Measurements from ENCODE around the gene ZFX. TPM values are rescaled to one million over a fixed set of nuclear protein-coding genes. Genes with fewer than 3 reads are reported as not detected.
"Not testable (repeated sequence)": the region's sequence is repeated elsewhere in the genome, so short reads cannot be mapped to it uniquely, and the experiment has no call there.

Gene ZFX
- 10 to 100 TPM; 27.6 to 46.7 (median 38.6) TPM for polyA plus RNA-seq

DNA sequence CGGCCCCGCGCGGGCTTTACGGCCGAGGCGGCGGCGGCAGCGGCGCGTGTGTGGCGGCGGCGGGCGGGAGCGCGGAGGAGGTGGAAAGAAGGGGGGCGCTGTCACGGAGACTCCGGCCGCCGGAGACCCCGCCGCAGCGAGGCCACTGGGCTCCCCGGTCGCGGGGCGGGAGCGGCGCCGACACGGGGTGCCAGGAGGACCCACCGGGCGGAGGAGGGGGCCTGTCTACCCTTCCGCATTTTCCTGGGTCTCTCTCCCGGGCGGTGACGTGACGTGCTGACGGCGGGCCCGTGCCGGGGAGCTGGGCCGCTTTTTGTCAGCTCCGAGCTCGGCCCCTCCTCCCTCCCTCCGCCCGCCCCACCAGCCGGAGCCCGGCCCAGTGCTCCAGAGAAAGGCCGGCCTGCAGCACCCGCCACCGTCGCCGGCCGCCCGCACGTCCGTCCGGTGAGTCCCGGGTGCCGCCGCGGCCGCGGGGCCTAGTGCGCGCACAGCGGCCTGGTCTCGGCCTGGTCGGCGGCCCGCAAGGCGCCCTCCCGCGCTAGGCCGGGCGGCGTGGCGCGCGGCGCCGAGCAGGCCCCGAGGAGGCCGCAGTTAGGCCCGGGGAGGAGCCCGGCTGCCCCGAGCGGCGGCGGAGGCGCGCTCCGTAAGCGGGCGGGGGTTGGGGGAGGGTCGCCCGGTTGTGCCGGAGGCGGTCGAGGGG lies at the start of gene ZFX:
ZFX (plus strand) TSS at position 379 of the 700 bp plus-strand sequence. CDS start 23,014 bp downstream, outside the sequence.
- Mint-ChIP-seq H3K36me3 (no peaks in the 10 kb centered on the region), H3K4me3 (peak within 1 kb of the TSS; percentile 86 to 96 (median 89)), H3K4me1 (peaks cover 61 to 69% of the 10 kb centered on the region in 2 donors), H3K9me3 (no peaks in the 10 kb centered on the region), H3K27ac (peak within 1 kb of the TSS; percentile 88 to 98 (median 96)), H3K27me3 (ENCODE audit: low read depth in 3 of 3) (peaks cover 3 to 14% (median 5%) of the 10 kb centered on the region in 3 donors)
- peak; percentile 79 to 85 (median 84) for DNase-seq

DNA sequence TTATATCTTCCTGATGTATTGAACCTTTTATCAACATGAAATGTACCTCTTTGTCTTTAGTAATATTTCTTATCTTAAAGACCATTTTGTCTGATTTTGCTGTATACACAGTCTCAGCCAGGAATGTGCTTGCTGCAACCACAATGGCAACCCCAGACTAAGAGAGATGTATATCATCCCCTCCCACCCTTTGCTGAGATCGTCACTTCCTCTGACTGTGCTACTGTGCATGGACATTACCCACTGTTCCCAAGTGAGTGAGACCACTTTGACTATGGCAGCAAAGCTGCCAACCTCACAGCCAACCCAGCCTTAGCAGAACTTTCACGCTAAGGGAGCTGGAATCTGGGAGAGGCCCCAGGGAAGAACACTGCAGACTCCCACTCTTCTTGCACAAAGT lies 48.8 kb upstream of the ZFX start:
- no peak overlapping the region for H3K4me3 Mint-ChIP-seq
- no peak for DNase-seq
- H3K36me3 Mint-ChIP-seq = peaks cover 0 to 7% (median 0%) of the 10 kb centered on the region in 3 donors
- no peaks in the 10 kb centered on the region for H3K4me1 Mint-ChIP-seq
- H3K27me3 Mint-ChIP-seq (ENCODE audit: low read depth in 3 of 3) = no peaks in the 10 kb centered on the region
- H3K9me3 Mint-ChIP-seq = no peaks in the 10 kb centered on the region
- no peak overlapping the region for H3K27ac Mint-ChIP-seq

DNA sequence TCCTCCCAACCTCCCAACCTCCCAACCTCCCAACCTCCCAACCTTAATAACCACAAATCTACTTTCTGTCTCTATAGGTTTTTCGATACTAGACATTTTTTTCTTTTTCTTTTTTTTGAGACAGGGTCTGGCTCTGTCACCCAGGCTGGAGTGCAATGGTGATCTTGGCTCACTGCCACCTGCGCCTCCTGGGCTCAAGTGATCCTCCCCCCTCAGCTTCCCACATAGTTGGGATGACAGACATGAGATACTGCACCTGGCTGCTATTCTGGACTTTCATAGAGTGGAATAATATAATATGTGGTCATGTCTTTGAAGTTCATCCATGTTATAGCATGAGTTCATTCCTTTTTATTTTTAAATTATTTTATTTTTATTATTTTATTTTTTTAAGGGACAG lies 39.5 kb upstream of the ZFX start:
- H3K4me3 Mint-ChIP-seq = no peak overlapping the region
- no peaks in the 10 kb centered on the region for H3K9me3 Mint-ChIP-seq
- DNase-seq = no peak
- no peaks in the 10 kb centered on the region for H3K4me1 Mint-ChIP-seq
- H3K27me3 Mint-ChIP-seq (ENCODE audit: low read depth in 3 of 3) = peaks cover 0 to 2% (median 1%) of the 10 kb centered on the region in 3 donors
- H3K27ac Mint-ChIP-seq = no peak overlapping the region
- peaks cover 0 to 7% (median 0%) of the 10 kb centered on the region in 3 donors for H3K36me3 Mint-ChIP-seq

DNA sequence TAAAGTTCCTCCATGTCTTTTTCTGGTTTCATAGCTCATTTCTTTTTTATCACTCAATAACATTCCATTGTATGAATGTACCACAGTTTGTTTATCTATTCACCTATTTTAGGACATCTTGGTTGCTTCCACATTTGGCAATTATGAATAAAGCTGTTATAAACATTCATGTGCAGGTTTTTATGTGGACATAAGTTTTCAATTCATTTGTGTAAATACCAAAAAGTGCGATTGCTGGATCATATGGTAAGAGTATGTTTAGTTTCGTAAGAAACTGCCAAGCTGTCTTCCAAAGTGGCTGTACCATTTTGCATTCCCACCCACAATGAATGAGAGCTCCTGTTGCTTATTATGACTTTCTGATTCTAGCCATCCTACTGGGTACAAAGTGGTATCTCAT lies 36.3 kb upstream of the ZFX start:
- no peak for DNase-seq
- peaks cover 0 to 7% (median 0%) of the 10 kb centered on the region in 3 donors for H3K36me3 Mint-ChIP-seq

DNA sequence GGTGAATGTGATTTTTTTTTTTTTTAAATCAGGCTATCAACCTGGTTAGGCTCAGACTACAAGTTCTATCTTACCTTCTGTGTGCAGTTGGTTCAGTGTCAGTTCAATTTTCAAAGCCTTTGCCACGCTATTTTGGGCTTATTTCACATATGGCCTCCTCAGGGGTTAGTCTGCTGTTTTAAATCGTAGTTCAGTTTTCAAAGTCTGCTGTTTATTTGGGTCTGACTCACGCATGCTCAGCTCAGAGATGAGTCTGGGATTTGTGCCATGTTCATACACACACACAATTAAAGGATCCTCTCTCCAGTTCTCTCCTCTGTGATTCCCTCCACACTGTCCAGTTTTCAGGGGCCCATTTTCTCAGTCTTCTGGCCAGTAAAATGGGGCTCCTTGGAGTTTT lies 32.3 kb upstream of the ZFX start:
- peaks cover 0 to 2% (median 0%) of the 10 kb centered on the region in 3 donors for H3K27me3 Mint-ChIP-seq (ENCODE audit: low read depth in 3 of 3)
- no peak for DNase-seq
- H3K36me3 Mint-ChIP-seq = peaks cover 0 to 7% (median 0%) of the 10 kb centered on the region in 3 donors
- no peaks in the 10 kb centered on the region for H3K9me3 Mint-ChIP-seq
- no peak overlapping the region for H3K27ac Mint-ChIP-seq
- no peaks in the 10 kb centered on the region for H3K4me1 Mint-ChIP-seq
- H3K4me3 Mint-ChIP-seq = no peak overlapping the region

More for the DNA sequence above, 36.3 kb upstream of the ZFX start:
- Mint-ChIP-seq H3K27me3 (ENCODE audit: low read depth in 3 of 3) (peaks cover 0 to 2% (median 1%) of the 10 kb centered on the region in 3 donors), H3K4me1 (no peaks in the 10 kb centered on the region), H3K4me3 (no peak overlapping the region), H3K9me3 (no peaks in the 10 kb centered on the region), H3K27ac (no peak overlapping the region)

DNA sequence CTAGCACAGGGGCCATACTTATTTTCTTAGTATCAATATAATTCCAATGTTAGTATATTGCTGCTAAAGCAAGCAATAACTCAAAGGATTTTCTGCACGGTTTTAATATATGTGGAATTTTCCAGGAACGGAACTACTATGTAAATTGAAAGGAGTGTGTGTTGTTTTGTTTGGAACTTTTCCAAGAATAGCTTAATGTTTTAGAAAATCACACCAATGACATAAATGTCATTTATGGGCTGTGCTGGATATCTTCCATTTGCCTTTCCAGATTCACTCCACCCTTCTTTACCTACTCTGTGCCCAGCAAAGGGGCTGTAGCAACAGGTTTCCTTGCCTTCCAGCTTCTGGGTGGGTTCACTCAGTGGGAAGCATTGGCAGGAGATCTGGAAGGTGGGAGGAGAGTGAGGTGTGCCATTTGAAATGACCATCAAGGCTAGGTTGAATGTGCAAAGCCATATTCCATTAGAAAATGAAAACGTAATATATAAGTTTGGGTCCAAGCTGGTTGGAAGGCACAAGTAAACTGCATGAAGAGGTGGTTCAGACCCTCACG lies 25.2 kb upstream of the ZFX start:
- Mint-ChIP-seq H3K27ac (peak overlapping the region in 1 of 6 donors; percentile 2), H3K27me3 (ENCODE audit: low read depth in 3 of 3) (peaks cover 0 to 2% (median 2%) of the 10 kb centered on the region in 3 donors), H3K4me3 (no peak overlapping the region), H3K4me1 (no peaks in the 10 kb centered on the region), H3K36me3 (no peaks in the 10 kb centered on the region), H3K9me3 (no peaks in the 10 kb centered on the region)
- DNase-seq = no peak

DNA sequence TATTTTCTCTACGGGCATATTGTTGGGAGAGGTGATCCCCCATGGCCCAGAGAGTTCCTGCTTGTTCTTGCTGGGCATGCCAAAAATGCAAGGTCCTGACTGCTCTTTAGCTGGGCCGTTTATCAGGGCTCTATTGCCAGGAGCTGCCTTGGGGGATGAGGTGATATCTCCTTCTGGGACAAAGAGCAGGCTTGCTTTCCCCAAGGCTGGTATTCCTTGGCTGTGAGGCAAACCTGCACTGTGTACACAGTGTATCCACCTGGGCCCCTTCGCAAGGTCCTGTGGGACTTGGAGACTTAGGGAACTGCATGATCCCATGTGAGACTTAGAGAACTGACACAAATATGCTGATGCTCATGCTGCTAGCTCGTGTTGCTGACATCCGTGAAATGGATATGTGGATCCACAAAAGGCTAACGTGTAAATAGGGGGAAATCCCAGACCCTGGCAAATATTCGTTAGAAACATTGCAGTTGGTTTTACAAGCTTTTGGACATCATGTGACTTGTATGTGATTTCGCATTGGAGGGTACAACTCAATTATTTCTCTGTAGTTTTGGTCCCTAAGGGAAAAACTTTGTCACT lies 24.4 kb upstream of the ZFX start:
- DNase-seq = no peak
- Mint-ChIP-seq H3K4me1 (no peaks in the 10 kb centered on the region), H3K27me3 (ENCODE audit: low read depth in 3 of 3) (peaks cover 0 to 2% (median 2%) of the 10 kb centered on the region in 3 donors), H3K4me3 (no peak overlapping the region), H3K9me3 (no peaks in the 10 kb centered on the region), H3K27ac (no peak overlapping the region), H3K36me3 (no peaks in the 10 kb centered on the region)

DNA sequence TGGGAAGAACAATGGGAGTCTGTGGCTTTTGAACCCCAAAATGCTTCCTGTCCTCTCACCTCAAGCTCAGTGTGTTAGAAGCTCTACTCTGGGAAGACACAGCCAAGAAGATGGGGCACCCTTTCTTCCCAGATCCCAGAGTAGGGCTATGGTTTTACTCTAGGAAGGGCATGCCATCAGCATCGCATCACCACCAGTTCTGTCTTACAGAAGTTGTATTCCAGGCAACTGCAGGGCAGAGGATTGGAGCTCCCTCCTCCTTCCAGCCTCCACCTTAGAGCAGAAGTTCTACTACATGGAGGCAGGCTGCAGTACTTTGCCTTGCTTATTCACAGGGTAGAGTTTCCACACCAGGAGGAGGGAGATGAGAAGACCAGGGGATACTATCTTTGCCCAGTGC lies 18.1 kb upstream of the ZFX start:
- Mint-ChIP-seq H3K9me3 (no peaks in the 10 kb centered on the region), H3K27ac (no peak overlapping the region), H3K4me1 (no peaks in the 10 kb centered on the region), H3K27me3 (ENCODE audit: low read depth in 3 of 3) (peaks cover 0 to 2% (median 0%) of the 10 kb centered on the region in 3 donors), H3K4me3 (no peak overlapping the region), H3K36me3 (no peaks in the 10 kb centered on the region)
- DNase-seq = no peak

DNA sequence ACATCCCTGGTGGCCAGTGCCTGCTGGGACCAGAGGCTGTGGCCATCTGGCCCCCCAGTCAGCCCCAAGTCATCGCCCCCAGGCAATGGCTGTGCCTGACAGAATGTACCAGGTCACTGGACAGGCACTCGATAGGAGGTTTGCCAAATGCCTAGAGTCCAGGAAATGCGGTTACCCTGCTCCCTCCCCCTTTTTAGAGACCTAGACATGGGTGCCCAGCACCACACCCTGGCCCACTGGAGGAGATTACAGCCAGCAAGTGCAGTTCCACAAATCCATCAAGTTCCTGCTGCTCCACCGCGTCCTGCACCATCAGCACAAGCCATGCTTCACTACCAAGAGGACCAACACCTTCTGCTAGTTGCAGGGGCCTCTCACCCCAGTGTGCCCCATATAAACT lies 16.2 kb upstream of the ZFX start:
- Mint-ChIP-seq H3K36me3 (no peaks in the 10 kb centered on the region), H3K27ac (no peak overlapping the region), H3K27me3 (ENCODE audit: low read depth in 3 of 3) (peaks cover 0 to 2% (median 0%) of the 10 kb centered on the region in 3 donors), H3K4me1 (no peaks in the 10 kb centered on the region), H3K4me3 (no peak overlapping the region), H3K9me3 (no peaks in the 10 kb centered on the region)
- DNase-seq = no peak

DNA sequence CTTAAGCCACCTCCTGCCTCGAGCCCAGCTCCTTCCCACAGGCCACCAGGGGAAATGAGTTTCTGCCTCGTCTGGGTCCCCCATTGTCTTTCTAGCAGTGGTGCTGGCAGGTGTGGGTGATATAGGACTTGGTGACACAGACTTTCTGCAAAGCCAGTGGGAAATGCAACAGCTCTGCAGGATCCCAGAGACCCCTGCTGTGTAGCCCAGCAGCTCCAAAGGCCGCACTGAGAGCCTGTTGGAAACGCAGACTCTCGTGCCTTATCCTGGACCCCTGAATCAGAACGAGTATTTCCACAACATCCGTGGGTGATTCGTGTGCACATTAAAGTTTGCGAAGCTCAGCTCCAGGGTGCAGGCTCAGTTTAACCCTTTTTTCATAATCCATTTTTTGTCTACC lies 13.8 kb upstream of the ZFX start:
- H3K27me3 Mint-ChIP-seq (ENCODE audit: low read depth in 3 of 3); H3K36me3 Mint-ChIP-seq; H3K9me3 Mint-ChIP-seq; H3K4me1 Mint-ChIP-seq; H3K4me3 Mint-ChIP-seq; DNase-seq; H3K27ac Mint-ChIP-seq: not testable (repeated sequence)

DNA sequence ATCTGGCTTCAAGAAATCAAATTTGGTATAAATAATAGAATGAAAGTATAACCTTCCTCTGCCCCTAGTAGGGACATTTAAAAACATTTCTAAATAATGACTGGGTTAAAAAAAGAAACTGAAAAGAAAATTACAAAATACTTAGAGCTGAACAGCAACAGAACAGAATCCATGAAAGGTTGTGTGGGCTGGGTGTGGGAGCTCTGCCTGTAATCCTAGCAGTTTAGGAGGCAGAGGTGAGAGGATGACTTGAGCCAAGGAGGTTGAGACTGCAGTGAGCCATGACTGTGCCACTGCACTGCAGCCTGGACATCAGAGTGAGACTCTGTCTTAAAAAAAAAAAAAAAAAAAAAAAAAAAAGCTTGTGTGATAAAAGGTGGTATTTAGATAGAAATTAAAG lies 12.3 kb upstream of the ZFX start:
- Mint-ChIP-seq H3K27me3 (ENCODE audit: low read depth in 3 of 3) (peaks cover 0 to 2% (median under 1%) of the 10 kb centered on the region in 3 donors), H3K27ac (no peak overlapping the region), H3K4me3 (no peak overlapping the region), H3K9me3 (no peaks in the 10 kb centered on the region), H3K4me1 (no peaks in the 10 kb centered on the region), H3K36me3 (no peaks in the 10 kb centered on the region)
- DNase-seq = no peak

DNA sequence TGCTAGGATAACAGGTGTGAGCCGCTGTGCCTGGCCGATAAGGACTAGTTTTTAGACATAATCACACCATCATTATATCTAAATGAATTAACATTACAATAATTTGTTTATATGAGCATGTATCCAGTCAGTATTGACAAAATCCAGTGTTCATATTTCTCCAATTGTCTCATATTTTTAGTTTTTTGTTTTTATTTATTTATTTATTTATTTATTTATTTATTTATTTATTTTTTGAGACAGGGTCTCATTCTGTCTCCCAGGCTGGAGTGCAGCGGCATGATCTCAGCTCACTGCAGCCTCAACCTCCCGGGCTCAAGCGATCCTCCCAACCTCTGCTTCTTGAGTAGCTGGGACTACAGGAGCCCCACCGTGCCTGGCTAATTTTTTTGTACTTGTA lies 5.5 kb upstream of the ZFX start:
- H3K9me3 Mint-ChIP-seq; DNase-seq; H3K36me3 Mint-ChIP-seq; H3K27me3 Mint-ChIP-seq (ENCODE audit: low read depth in 3 of 3); H3K27ac Mint-ChIP-seq; H3K4me3 Mint-ChIP-seq: not testable (repeated sequence)
- H3K4me1 Mint-ChIP-seq = peaks cover 22 to 26% of the 10 kb centered on the region in 2 donors

DNA sequence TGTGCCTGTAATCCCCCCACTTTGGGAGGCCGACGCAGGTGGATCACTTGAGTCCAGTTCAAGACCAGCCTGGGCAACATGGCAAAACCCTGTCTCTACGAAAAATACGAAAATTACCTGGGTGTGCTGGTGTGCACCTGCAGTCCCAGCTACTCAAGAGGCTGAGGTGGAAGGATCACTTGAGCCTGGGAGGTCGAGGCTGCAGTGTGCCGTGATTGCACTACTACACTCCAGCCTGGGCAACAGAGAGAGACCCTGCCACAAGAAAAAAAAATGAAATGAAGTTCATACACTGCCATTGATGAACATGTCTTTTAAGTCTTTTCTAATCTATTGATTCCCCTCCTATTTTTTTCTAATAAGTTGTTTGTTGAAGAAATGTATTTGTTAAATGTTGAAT lies 5.0 kb upstream of the ZFX start:
- H3K27ac Mint-ChIP-seq = no peak overlapping the region
- H3K4me1 Mint-ChIP-seq = peaks cover 22 to 27% of the 10 kb centered on the region in 2 donors
- H3K9me3 Mint-ChIP-seq = no peaks in the 10 kb centered on the region
- DNase-seq = no peak
- H3K4me3 Mint-ChIP-seq = no peak overlapping the region
- no peaks in the 10 kb centered on the region for H3K36me3 Mint-ChIP-seq
- H3K27me3 Mint-ChIP-seq (ENCODE audit: low read depth in 3 of 3) = peaks cover 0 to 10% (median 3%) of the 10 kb centered on the region in 3 donors
